ENCODE data around the gene APBA2.

GRCh38 chr15:28919679-28920655 lies 34.2 kb downstream of the APBA2 start:
- no peak for TF ChIP-seq RAD21 (IDR thresholded peaks at IDR 0.05; ENCODE audit: low read length)
- TF ChIP-seq, protein P1, sequence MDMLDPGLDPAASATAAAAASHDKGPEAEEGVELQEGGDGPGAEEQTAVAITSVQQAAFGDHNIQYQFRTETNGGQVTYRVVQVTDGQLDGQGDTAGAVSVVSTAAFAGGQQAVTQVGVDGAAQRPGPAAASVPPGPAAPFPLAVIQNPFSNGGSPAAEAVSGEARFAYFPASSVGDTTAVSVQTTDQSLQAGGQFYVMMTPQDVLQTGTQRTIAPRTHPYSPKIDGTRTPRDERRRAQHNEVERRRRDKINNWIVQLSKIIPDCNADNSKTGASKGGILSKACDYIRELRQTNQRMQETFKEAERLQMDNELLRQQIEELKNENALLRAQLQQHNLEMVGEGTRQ (IDR thresholded peaks at IDR 0.05; ENCODE audit: low read depth, low read length) = no peak
- TF ChIP-seq, protein P2, sequence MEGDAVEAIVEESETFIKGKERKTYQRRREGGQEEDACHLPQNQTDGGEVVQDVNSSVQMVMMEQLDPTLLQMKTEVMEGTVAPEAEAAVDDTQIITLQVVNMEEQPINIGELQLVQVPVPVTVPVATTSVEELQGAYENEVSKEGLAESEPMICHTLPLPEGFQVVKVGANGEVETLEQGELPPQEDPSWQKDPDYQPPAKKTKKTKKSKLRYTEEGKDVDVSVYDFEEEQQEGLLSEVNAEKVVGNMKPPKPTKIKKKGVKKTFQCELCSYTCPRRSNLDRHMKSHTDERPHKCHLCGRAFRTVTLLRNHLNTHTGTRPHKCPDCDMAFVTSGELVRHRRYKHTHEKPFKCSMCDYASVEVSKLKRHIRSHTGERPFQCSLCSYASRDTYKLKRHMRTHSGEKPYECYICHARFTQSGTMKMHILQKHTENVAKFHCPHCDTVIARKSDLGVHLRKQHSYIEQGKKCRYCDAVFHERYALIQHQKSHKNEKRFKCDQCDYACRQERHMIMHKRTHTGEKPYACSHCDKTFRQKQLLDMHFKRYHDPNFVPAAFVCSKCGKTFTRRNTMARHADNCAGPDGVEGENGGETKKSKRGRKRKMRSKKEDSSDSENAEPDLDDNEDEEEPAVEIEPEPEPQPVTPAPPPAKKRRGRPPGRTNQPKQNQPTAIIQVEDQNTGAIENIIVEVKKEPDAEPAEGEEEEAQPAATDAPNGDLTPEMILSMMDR (conservative IDR thresholded peaks at IDR 0.05; ENCODE audit: low read depth, low read length) = no peak
- no peak for TF ChIP-seq MXI1 (IDR thresholded peaks at IDR 0.05; ENCODE audit: borderline replicate concordance, low read depth, low read length)
- TF ChIP-seq POLR2A (IDR thresholded peaks at IDR 0.05; ENCODE audit: low read depth, low read length) = no peak
- TF ChIP-seq CEBPB (IDR thresholded peaks at IDR 0.05; ENCODE audit: low read depth, low read length) = no peak
- no peak for TF ChIP-seq RFX5 (IDR thresholded peaks at IDR 0.05; ENCODE audit: low read depth, low read length)
- TF ChIP-seq RCOR1 (IDR thresholded peaks at IDR 0.05; ENCODE audit: insufficient replicate concordance, low read length) = no peak
- no peak for TF ChIP-seq SMC3 (IDR thresholded peaks at IDR 0.05; ENCODE audit: low read depth, low read length)
- TF ChIP-seq MAFK (IDR thresholded peaks at IDR 0.05; ENCODE audit: low read depth, low read length) = no peak
